Prostate gland (tissue), 2 donors: ENCODE data around the gene MRPL53. TPM values are rescaled to one million over a fixed set of nuclear protein-coding genes. Genes with fewer than 3 reads are reported as not detected.

Experiments
- DNase-seq: peaks from one replicate; pipeline ENCODE4 v3.0.0-alpha.2; 2019; ENCODE audit warnings: low spot score
- H3K27ac ChIP-seq, 2 donors: fragments of 200-600 bp; sonication (generic); 2 replicates each; pipeline ENCODE4 v1.5.1; 2017 to 2019
- H3K27me3 ChIP-seq: fragments of 200-600 bp; sonication (generic); replicated peaks from 2 replicates; pipeline ENCODE4 v1.5.1; 2019; ENCODE audit not compliant: insufficient read depth
- H3K36me3 ChIP-seq, 2 donors: fragments of 200-600 bp; sonication (generic); 1 replicate in 1 of 2; 2 replicates in 1 of 2; pipeline versions ENCODE4 v1.5.1 to v1.8.1; 2017 to 2019
- H3K4me1 ChIP-seq: fragments of 200-600 bp; sonication (generic); replicated peaks from 2 replicates; pipeline ENCODE4 v1.5.1; 2019
- H3K4me3 ChIP-seq, 2 donors: fragments of 200-600 bp; sonication (generic); 2 replicates each; pipeline ENCODE4 v1.5.1; 2017 to 2019
- H3K9me3 ChIP-seq: fragments of 200-600 bp; sonication (generic); 2 replicates; pipeline ENCODE4 v1.5.1; 2017
- POLR2A ChIP-seq: fragments of 450-650 bp; IDR thresholded peaks from one replicate; pipeline ENCODE4 v1.6.1; 2016; ENCODE audit warnings: antibody characterized with exemption, mild to moderate bottlenecking
- POLR2AphosphoS5 ChIP-seq: sonication (generic); formaldehyde crosslinking; IDR thresholded peaks from one replicate; pipeline ENCODE4 v1.6.1; 2017; ENCODE audit warnings: antibody characterized with exemption
- whole genome bisulfite sequencing: methylation state at CpG from one replicate; pipeline ENCODE4 v1.1.5; 2018; 5-methylcytosine and 5-hydroxymethylcytosine counted together
- intact Hi-C: fragments of 100-400 bp; cut with DNase I; formaldehyde crosslinking; loops from one replicate; pipeline ENCODE4 v1.14.2; 2022
- total RNA-seq, 2 donors: library from RNA; depleted of rRNA; stranded (reverse); fragments of >200 nt; gene quantifications; one replicate each; pipeline ENCODE4 v1.1.0, GENCODE V29; 2016
- TF ChIP-seq, protein P1 (sequence below), 4 experiments: fragments of 200-600 bp in 2 of 4; fragments of 450-650 bp in 2 of 4; sonication (generic) in 2 of 4; IDR thresholded peaks; 1 replicate in 3 of 4; 2 replicates in 1 of 4; pipeline ENCODE4 v1.5.1; 2016 to 2019; ENCODE audit warnings: antibody characterized with exemption in 4 of 4, mild to moderate bottlenecking in 2 of 4, moderate library complexity in 2 of 4

The MRPL53 gene
- total RNA-seq, 2 donors from 2014 or later = 28.2 to 63.3 TPM

GRCh38 chr2:74439373-74439772 lies 33.1 kb downstream of the MRPL53 start:
- Histone ChIP-seq H3K4me1 (peaks cover 6% of the 10 kb centered on the region), H3K36me3 (no peaks in the 10 kb centered on the region), H3K27ac (peak overlapping the region; percentile 90 to 91), H3K4me3 (peak overlapping the region; percentile 38 to 46), H3K27me3 (no peaks in the 10 kb centered on the region), H3K9me3 (no peaks in the 10 kb centered on the region)
- intact Hi-C loops = no loop called here
- WGBS = 8% methylated on average over 3 of the region's 3 CpGs
- no peak for DNase-seq
- TF ChIP-seq POLR2A (no peak), POLR2AphosphoS5 (no peak)
- TF ChIP-seq, protein P1, sequence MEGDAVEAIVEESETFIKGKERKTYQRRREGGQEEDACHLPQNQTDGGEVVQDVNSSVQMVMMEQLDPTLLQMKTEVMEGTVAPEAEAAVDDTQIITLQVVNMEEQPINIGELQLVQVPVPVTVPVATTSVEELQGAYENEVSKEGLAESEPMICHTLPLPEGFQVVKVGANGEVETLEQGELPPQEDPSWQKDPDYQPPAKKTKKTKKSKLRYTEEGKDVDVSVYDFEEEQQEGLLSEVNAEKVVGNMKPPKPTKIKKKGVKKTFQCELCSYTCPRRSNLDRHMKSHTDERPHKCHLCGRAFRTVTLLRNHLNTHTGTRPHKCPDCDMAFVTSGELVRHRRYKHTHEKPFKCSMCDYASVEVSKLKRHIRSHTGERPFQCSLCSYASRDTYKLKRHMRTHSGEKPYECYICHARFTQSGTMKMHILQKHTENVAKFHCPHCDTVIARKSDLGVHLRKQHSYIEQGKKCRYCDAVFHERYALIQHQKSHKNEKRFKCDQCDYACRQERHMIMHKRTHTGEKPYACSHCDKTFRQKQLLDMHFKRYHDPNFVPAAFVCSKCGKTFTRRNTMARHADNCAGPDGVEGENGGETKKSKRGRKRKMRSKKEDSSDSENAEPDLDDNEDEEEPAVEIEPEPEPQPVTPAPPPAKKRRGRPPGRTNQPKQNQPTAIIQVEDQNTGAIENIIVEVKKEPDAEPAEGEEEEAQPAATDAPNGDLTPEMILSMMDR (IDR thresholded peaks at IDR 0.05) = no peak

DNA sequence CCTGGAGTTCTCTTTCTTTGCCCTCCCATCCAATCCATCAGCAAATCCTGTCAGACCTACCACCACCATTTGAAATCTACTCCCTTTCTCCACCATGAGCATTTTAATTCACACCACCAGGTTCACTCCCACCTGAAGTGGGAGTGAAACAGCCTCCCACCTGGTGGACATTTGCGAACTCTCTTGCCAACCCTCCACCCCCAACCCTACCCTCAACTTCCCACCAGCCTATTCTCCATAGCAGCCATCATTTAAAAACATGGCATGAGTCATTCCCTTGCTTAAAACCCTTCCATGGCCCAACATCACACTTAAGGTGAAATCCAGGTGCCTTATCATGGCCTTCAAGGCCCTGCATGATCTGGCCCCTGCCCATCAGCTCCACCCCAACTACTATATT lies 34.2 kb downstream of the MRPL53 start:
- Histone ChIP-seq H3K4me1 (peaks cover 6% of the 10 kb centered on the region), H3K27ac (no peak overlapping the region), H3K27me3 (no peaks in the 10 kb centered on the region), H3K4me3 (no peak overlapping the region), H3K9me3 (no peaks in the 10 kb centered on the region), H3K36me3 (no peaks in the 10 kb centered on the region)
- TF ChIP-seq POLR2A = no peak
- no peak for TF ChIP-seq POLR2AphosphoS5
- TF ChIP-seq, protein P1 (IDR thresholded peaks at IDR 0.05) = no peak
- WGBS = 88% methylated on average over 1 of the region's 1 CpG
- DNase-seq = no peak
- intact Hi-C loops = no loop called here

GRCh38 chr2:74436848-74437695 lies 35.4 kb downstream of the MRPL53 start:
- intact Hi-C loops = no loop called here
- H3K36me3 ChIP-seq = no peaks in the 10 kb centered on the region
- DNase-seq = no peak
- 67% methylated on average over 6 of the region's 6 CpGs for WGBS
- no peaks in the 10 kb centered on the region for H3K9me3 ChIP-seq
- peaks cover 6% of the 10 kb centered on the region for H3K4me1 ChIP-seq
- H3K4me3 ChIP-seq = no peak overlapping the region
- TF ChIP-seq POLR2A (no peak), POLR2AphosphoS5 (no peak)
- TF ChIP-seq, protein P1 (IDR thresholded peaks at IDR 0.05) = no peak
- no peak overlapping the region for H3K27ac ChIP-seq
- H3K27me3 ChIP-seq = no peaks in the 10 kb centered on the region

DNA sequence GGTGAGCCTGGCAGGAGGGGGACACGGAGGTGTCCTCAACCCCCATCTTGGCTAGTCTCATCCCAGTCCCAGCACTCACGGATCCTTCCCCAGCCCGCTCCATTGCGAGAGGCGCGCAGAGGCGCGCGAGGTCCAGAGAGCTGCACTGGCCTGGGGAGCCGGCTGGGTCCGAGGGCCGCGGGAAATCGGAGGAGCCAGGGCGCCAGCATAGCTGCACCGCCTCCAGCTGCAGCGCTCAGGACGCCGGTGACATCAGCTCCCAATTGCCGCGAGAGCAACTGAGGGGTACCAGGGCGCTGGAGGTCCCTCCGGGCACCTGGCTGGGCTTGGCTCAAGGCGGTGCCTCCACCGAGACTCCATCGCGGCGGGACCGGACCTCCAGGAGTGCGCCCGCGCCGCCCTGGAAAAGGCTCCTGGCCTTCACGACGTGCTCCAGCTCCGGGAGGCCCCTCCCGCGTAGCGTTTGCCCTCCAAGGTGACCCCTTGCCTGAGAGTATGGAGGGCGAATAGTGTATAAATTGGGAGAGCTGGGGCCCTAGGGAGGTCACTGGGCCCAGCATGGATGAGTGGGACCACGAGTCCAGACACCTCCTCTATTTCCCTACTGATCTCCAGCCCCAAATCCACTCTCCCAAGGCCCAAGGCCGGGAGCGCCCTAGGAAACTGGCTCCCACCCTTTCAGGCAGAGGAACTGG lies 36.2 kb downstream of the MRPL53 start:
- Histone ChIP-seq H3K27me3 (no peaks in the 10 kb centered on the region), H3K4me1 (peaks cover 6% of the 10 kb centered on the region), H3K4me3 (no peak overlapping the region), H3K9me3 (no peaks in the 10 kb centered on the region), H3K27ac (no peak overlapping the region), H3K36me3 (no peaks in the 10 kb centered on the region)
- WGBS = 63% methylated on average over 43 of the region's 43 CpGs
- TF ChIP-seq, protein P1 (IDR thresholded peaks at IDR 0.05) = no peak
- TF ChIP-seq POLR2AphosphoS5 (no peak), POLR2A (no peak)
- intact Hi-C loops = no loop called here
- DNase-seq = no peak
